ENCODE results near the gene ERCC6.
A peak's percentile ranks its signal among the peaks of the same experiment; 100 is the strongest.

The ERCC6 gene

DNA sequence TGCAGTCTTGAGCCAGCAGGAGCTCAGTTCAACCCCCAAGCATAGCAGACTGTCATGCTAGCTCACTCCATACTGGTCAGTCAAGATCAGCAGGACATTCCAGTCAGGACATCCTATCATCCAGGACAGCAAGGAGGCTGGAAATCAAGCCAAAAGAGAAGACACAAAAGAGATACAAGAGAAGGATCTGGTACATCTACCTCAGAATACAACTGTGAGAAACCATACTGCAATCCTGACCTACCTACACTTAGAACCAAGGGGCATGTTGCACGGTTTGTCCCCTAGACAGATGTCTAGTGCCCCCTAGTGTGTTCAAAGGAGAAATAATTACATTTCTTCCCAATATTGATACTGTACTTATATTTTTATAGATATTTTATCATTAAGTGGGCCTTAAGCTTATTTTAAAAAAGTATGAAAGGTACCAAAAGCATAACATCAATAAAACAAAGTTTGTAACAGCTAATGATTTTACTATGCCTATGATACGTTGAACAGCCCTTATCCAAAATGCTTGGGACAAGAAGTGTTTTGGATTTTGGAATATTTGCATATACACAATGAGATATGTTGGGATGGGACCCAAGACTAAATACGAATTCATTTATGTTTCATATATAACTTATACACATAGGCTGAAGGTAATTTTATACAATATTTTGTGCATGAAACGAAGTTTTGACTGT lies 26.7 kb downstream of the ERCC6 start:
- DNase-seq (ENCODE audit: low read depth, low spot score), result peak; percentile 51

DNA sequence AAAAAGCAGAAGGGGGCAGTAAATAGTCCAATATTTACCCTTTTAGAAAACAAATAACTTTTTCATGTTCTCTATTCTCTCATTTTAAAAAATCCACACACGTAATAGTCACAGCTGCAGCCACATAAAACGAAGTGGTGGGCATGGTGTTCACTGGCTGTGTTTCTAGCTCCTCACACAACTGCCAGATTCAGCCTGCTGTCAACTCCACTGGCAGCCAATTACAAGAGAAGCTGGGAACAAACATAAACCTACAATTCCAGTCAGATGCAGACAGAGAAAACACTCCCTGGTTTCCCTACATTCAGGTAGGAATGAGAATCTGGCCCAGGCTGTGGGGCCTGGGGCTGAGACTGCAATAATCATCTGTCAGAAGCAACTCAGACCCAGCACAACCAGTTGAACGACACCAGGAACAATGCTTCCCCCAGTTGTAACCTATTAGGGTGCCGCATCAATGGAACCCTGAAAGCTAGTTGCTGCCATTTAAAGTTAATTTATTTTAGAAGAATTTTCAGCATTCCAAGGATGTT lies 29.1 kb downstream of the ERCC6 start:
- DNase-seq (ENCODE audit: low read depth, low spot score), result no peak

DNA sequence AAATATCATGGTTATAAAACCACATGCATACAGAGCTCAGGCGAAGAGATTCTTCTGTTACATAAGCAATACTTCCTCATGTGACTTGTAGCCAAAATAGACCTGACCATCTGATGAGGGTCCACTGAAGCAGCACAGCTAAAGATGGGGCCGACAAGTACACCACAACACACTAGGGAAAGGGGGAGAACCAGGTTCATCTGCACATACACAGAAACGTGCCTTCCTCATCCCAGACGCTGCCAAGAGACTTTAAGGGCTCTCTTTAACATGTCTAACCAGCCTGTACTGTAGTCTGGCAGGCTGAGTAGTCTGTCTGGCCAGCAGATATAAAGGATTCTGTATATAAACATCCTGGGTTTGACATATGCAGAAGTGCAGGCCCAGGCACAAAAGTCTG lies 30.3 kb downstream of the ERCC6 start:
- no peak for DNase-seq (ENCODE audit: low read depth, low spot score)

DNA sequence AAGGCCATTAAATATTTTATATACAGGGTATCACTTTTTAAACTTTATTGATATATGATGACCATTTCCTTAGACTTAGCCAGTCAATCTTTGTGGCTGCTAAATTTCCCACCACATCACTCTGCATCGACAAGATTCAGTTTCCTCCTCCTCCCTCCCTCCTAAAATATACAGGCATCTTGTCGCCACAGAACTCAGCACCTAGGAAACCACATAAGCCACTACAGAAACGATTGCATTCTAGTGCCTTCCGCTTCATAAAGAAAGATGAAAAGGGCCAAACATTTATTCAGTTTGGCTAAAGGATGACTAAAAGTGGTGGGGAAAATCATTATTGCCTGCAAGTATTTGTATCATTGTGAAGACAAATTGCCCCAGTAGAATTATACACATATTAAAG lies 30.7 kb downstream of the ERCC6 start:
- DNase-seq (ENCODE audit: low read depth, low spot score), result peak; percentile 33

DNA sequence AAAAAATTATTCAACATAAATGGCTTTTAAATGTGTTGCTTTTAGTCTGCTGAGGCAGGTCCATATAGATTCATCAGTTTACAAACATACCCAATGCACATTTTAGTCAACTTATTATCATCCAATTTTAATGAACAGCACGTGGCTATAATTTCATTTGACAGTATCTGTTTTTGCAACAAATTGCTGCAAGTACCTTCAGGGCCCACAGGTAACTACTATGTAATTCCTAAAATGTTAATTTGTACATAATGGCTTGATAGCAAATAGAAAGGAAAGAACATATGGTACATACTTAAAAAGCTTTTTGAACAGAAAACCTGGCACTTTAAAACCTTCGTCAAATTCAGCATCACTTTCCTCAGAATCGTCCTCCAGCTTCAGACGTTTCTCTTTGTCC lies 33.3 kb downstream of the ERCC6 start:
- DNase-seq (ENCODE audit: low read depth, low spot score), result no peak

- DNase-seq (ENCODE audit: low read depth, low spot score), result no peak
These were observed 33.8 kb downstream of the ERCC6 start for GRCh38 chr10:49505076-49505475.

DNA sequence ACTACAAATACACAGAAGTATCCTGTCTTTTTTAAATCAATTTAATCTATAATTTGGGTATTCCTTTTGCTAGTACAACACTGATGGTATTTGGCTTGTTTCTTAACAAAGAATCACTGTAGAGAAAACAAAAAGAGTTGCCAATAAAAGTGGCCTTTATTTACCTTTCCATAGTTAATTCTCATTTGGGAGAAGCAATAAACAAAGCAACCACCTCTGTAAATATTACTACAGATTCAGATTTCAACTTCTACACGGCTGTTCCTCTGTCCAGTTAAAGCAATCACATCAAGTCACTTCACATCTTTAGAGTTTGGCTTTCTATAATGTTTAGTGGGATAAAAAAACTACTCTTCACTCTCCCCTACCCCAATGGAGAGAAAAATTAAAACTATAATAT lies 34.4 kb downstream of the ERCC6 start:
- no peak for DNase-seq (ENCODE audit: low read depth, low spot score)

DNA sequence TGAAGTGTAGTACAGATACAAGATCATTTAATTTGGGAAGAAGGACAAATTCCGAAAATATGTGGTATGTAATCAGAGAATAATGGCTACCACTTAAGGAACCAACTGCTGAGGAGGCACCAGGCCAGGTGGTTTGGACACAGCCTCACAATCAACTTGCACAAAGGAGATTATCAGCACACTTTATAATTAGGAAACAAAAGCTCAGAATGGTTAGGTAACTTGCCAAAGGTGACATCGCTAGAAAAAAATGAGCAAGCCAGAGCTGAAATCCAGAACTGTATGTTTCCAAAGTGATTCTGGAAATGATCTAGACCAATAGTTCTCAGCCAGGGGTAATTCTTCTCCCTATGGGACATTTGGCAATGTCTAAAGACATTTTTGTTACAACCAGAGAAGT lies 36.6 kb downstream of the ERCC6 start:
- DNase-seq (ENCODE audit: low read depth, low spot score), result peak; percentile 51

GRCh38 chr10:49500412-49500811 lies 38.5 kb downstream of the ERCC6 start:
- DNase-seq (ENCODE audit: low read depth, low spot score), result no peak

DNA sequence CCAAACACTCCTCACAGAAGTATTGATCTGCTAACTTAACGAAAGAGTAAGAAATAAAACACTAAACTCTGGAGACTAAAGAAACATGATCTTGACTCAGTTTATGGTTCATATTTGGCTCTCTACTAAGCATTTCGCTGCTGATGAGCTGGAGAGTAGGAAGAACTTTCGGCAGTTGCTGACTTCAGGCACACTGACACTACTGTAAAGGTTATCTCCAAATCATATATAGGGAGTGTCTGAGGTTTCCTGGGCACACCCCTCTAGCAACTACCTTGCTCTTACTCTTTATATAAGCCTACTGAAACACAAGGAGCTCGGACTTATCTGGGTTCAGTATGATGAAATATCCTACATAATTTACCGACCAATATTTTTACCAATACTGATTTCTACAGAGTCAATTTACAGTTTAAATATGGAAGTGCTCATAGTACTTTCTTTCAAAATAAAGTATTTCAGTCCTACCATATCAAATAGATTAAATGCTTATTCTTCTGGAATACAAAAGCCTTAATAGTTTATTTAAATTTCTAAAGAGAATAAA lies 39.5 kb downstream of the ERCC6 start:
- DNase-seq (ENCODE audit: low read depth, low spot score), result no peak

DNA sequence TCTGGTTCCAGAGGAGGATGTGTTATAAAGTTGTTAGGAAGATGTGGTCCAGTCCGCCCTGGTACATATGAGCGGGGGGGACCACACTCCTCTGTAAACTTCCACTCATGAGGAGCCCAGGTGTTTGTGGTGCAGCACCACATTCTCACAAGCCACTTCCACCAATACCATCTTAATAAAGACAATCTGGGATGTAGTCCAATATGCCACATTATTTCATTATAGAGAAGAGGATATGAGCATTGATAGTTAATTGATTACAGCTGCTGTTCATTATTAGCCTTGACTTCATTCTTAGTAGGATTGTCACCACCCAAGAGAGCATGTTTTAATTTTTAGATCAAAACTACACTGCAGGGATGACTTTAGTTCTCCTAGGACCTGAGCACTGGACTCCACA lies 40.5 kb downstream of the ERCC6 start:
- DNase-seq (ENCODE audit: low read depth, low spot score), result no peak

DNA sequence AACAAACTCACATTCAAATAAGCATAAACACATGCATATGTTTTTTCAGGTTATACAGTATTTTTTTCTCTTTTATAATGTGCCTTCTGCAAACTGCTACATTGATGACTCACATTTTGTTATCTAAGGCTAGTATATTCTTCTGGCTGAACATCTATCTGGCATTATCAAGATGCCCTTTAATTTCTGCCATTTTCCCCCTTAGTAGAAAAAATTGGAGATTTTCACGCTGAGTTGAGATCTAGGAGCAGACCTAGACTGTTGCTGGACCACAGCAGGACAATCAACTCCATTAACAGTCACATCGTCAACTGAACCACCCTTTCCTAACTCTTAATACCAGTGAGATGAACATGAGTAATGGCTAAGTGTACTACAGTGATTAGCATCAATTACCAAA lies 41.6 kb downstream of the ERCC6 start:
- DNase-seq (ENCODE audit: low read depth, low spot score), result no peak

DNA sequence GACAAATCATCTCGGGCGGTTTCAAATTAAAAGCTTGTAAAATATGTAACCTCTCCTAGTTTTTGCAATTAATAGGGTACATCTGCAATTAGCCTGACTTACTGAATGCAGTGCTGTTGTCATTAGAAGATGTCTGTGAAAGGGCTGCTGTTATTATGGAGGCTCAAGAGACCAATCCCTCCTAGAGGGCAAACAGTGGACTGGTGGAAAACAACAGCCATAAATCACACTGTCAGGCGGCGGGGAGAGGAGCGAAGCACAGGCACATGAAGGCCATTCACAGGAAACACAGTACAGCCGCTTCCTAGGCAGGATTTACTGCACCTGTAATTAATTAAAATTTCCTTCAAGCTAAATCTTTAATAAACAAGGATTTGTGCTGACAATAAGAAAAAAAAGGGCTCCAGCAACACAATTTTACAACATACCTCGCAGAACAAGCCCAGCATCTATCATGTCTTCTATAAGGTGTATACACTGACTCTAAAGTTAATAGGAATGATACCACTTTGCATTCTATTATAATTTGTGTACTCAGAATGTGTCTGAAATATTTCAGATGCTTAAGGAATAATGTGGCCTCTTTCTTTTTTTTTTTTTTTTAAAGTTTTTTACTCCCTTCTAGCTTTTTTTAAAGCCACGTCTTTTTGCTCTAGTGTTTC lies 50.7 kb downstream of the ERCC6 start:
- no peak for DNase-seq (ENCODE audit: low read depth, low spot score)

DNA sequence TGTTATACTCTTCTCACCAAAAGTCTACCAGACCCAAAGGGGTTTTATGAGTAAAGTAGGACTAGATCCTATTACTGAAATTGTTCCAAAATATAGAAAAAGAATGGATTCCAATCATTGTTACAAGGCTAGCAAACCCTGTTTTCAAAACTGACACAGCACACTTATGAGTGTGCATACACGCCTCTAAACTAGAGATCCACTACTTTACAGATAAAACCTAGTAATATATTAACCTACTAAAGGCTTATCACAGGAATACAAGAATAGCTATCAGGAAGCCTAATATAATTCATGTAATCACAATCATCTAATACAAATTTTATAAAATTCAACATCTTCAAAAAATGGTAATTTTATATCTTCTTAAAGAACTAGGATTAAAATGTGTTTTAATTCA lies 52.2 kb downstream of the ERCC6 start:
- DNase-seq (ENCODE audit: low read depth, low spot score), result no peak

DNA sequence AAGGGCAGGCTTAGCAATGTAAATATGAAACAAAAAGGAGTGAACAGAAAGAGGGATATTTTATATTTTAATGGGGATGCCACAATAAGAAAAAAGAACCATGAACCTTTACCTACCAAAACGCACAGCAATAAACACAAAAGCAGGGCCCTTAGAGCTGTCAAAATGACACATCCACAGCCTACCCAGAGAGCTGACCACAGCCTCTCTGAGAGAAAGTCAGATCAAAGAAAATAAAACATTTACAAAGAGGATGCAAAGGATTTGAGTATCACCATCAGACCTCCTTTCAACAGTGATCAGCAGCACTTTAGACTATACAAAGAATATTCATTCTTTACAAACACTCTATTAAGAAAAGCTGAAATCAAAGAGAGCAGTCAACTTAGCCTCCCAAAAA lies 52.9 kb downstream of the ERCC6 start:
- DNase-seq (ENCODE audit: low read depth, low spot score), result peak; percentile 26

GRCh38 chr10:49484486-49485235 lies 54.3 kb downstream of the ERCC6 start:
- peak; percentile 59 for DNase-seq (ENCODE audit: low read depth, low spot score)

- no peak for DNase-seq (ENCODE audit: low read depth, low spot score)
These were observed 60.1 kb downstream of the ERCC6 start for GRCh38 chr10:49478819-49479218.

- no peak for DNase-seq (ENCODE audit: low read depth, low spot score)
These were observed 64.0 kb downstream of the ERCC6 start for GRCh38 chr10:49474901-49475300.

DNA sequence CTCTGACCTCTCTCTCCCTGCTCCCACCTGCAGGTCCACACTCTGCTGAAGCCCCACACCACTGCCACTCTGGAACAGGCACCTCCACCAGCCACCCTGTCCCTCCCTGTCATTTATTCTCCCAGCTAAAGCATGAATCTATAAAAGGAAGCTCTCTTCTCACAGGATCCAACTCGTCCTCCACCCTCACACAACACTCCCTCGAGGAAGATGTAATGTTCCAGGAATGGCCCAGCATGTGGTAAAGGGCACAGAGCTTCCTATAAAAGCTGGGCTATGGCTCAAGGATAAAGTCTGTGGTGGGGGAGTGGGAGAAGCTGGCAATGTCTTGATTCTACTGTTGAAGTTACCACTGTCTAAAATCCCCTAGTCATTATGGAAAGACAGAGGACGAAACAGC lies 67.4 kb downstream of the ERCC6 start:
- no peak for DNase-seq (ENCODE audit: low read depth, low spot score)

- no peak for DNase-seq (ENCODE audit: low read depth, low spot score)
These were observed 73.2 kb downstream of the ERCC6 start for GRCh38 chr10:49465736-49466135.

Measured in astrocyte of the hippocampus (primary cell).